Neural cell (in vitro differentiated cells): ENCODE measurements around the gene BIRC2. TPM values are rescaled to one million over a fixed set of nuclear protein-coding genes. Genes with fewer than 3 reads are reported as not detected.

Experiments
- H2AFZ ChIP-seq: fragments of 200-600, 300-800 bp; sonication (generic), shearing (Covaris generic); 2 replicates; pipeline ENCODE4 v1.6.0; 2014; ENCODE audit warnings: low read depth, mild to moderate bottlenecking, antibody characterized with exemption, low read length, moderate library complexity
- H3F3A ChIP-seq: fragments of 200-600 bp; shearing (Covaris generic); 2 replicates; pipeline ENCODE4 v1.6.1; 2016; ENCODE audit warnings: mild to moderate bottlenecking, moderate library complexity, mixed read lengths, antibody characterized with exemption, low read length; ENCODE audit not compliant: insufficient read depth, poor library complexity, severe bottlenecking
- H3K27ac ChIP-seq: fragments of 200-600, 300-800 bp; sonication (generic), shearing (Covaris generic); 2 replicates; pipeline ENCODE4 v1.5.1; 2014; ENCODE audit warnings: mild to moderate bottlenecking, low read length, moderate library complexity
- H3K27me3 ChIP-seq: fragments of 300-800, 200-600 bp; sonication (generic), shearing (Covaris generic); 2 replicates; pipeline ENCODE4 v1.6.0; 2014; ENCODE audit warnings: mild to moderate bottlenecking, low read depth, low read length, moderate library complexity; ENCODE audit not compliant: insufficient read depth
- H3K36me3 ChIP-seq: fragments of 300-800, 200-600 bp; sonication (generic), shearing (Covaris generic); 2 replicates; pipeline ENCODE4 v1.5.1; 2014; ENCODE audit warnings: mild to moderate bottlenecking, antibody characterized with exemption, low read length, moderate library complexity; ENCODE audit not compliant: insufficient read depth
- H3K4me2 ChIP-seq: fragments of 300-800, 200-600 bp; sonication (generic), shearing (Covaris generic); 2 replicates; pipeline ENCODE4 v1.6.0; 2014; ENCODE audit warnings: mild to moderate bottlenecking, low read length
- H3K4me3 ChIP-seq: fragments of 300-800, 200-600 bp; sonication (generic), shearing (Covaris generic); 2 replicates; pipeline ENCODE4 v1.5.1; 2014; ENCODE audit warnings: mild to moderate bottlenecking, low read length, moderate library complexity
- H3K79me2 ChIP-seq: fragments of 200-600 bp; shearing (Covaris generic); replicated peaks from 2 replicates; pipeline ENCODE4 v1.6.0; 2014; ENCODE audit warnings: mild to moderate bottlenecking, low read length, moderate library complexity; ENCODE audit not compliant: insufficient read depth
- H3K9ac ChIP-seq: fragments of 300-800, 200-600 bp; sonication (generic), shearing (Covaris generic); 2 replicates; pipeline ENCODE4 v1.6.1; 2016; ENCODE audit warnings: mild to moderate bottlenecking, low read length, mixed read lengths
- H3K9me2 ChIP-seq: fragments of 200-600 bp; shearing (Covaris generic); 2 replicates; pipeline ENCODE4 v1.6.1; 2016; ENCODE audit warnings: mild to moderate bottlenecking, low read length, mixed read lengths; ENCODE audit not compliant: insufficient read depth
- H3K9me3 ChIP-seq: fragments of 200-600, 300-800 bp; sonication (generic), shearing (Covaris generic); 2 replicates; pipeline ENCODE4 v1.6.1; 2016; ENCODE audit warnings: mild to moderate bottlenecking, mixed run types, low read length, moderate library complexity, mixed read lengths
- H4K20me1 ChIP-seq: fragments of 200-600 bp; shearing (Covaris generic); 2 replicates; pipeline ENCODE4 v1.6.1; 2016; ENCODE audit warnings: mild to moderate bottlenecking, mixed run types; ENCODE audit not compliant: insufficient read depth
- CTCF ChIP-seq: fragments of 450-650 bp; IDR thresholded peaks from 2 replicates; pipeline ENCODE4 v1.5.1; 2014; ENCODE audit warnings: antibody characterized with exemption, mild to moderate bottlenecking, moderate library complexity; ENCODE audit not compliant: poor library complexity, severe bottlenecking
- EP300 ChIP-seq: fragments of 450-650 bp; conservative IDR thresholded peaks from 2 replicates; pipeline ENCODE4 v1.6.1; 2014; ENCODE audit warnings: antibody characterized with exemption, mild to moderate bottlenecking, moderate library complexity; ENCODE audit not compliant: poor library complexity, severe bottlenecking
- EZH2 ChIP-seq: fragments of 200-600, 300-800 bp; shearing (Covaris generic), sonication (generic); IDR thresholded peaks from 2 replicates; pipeline ENCODE4 v1.6.1; 2014; ENCODE audit warnings: antibody characterized with exemption, low read length, borderline replicate concordance, mild to moderate bottlenecking; ENCODE audit not compliant: insufficient read depth, poor library complexity, severe bottlenecking
- MXI1 ChIP-seq: fragments of 450-650 bp; conservative IDR thresholded peaks from 2 replicates; pipeline ENCODE4 v1.6.1; 2014; ENCODE audit warnings: antibody characterized with exemption, mild to moderate bottlenecking; ENCODE audit not compliant: poor library complexity, severe bottlenecking
- POLR2AphosphoS5 ChIP-seq: IDR thresholded peaks from 2 replicates; pipeline ENCODE4 v1.6.1; 2012
- RAD21 ChIP-seq: fragments of 450-650 bp; conservative IDR thresholded peaks from 2 replicates; pipeline ENCODE4 v1.6.1; 2014; ENCODE audit warnings: antibody characterized with exemption, mild to moderate bottlenecking, moderate library complexity
- REST ChIP-seq: IDR thresholded peaks from 2 replicates; pipeline ENCODE4 v1.6.1; 2012; ENCODE audit warnings: borderline replicate concordance
- SMC3 ChIP-seq: fragments of 450-650 bp; conservative IDR thresholded peaks from 2 replicates; pipeline ENCODE4 v1.6.1; 2014; ENCODE audit warnings: antibody characterized with exemption, mild to moderate bottlenecking, moderate library complexity; ENCODE audit not compliant: poor library complexity
- TAF1 ChIP-seq: IDR thresholded peaks from 2 replicates; pipeline ENCODE4 v1.6.1; 2012; ENCODE audit warnings: low read depth
- polyA plus RNA-seq: library from polyadenylated mRNA; depleted of rRNA; stranded (reverse); fragments of >200 nt; gene quantifications from 2 replicates; pipeline ENCODE4 v1.2.3, GENCODE V29; 2014

Gene BIRC2
- polyA plus RNA-seq, 1 donor from 2014 or later, result 68.7 TPM

GRCh38 chr11:102393272-102393730 lies 46.3 kb downstream of the BIRC2 start:
- Histone ChIP-seq H3K27ac (no peak overlapping the region), H3F3A (no peaks in the 10 kb centered on the region), H3K4me3 (no peak overlapping the region), H3K4me2 (no peak overlapping the region), H3K9me3 (no peaks in the 10 kb centered on the region), H3K36me3 (peaks cover 13% of the 10 kb centered on the region), H3K79me2 (no peaks in the 10 kb centered on the region), H3K9me2 (no peaks in the 10 kb centered on the region), H3K27me3 (no peaks in the 10 kb centered on the region), H2AFZ (no peak overlapping the region), H3K9ac (no peak overlapping the region), H4K20me1 (no peaks in the 10 kb centered on the region)
- TF ChIP-seq MXI1, result no peak

- no peaks in the 10 kb centered on the region for H3K9me2 ChIP-seq
- H3F3A ChIP-seq, result no peaks in the 10 kb centered on the region
- no peak overlapping the region for H3K4me3 ChIP-seq
- H3K27me3 ChIP-seq, result no peaks in the 10 kb centered on the region
- H3K9me3 ChIP-seq, result no peaks in the 10 kb centered on the region
- TF ChIP-seq SMC3 (no peak), MXI1 (no peak), RAD21 (no peak), CTCF (no peak), EZH2 (no peak), EP300 (no peak)
- H4K20me1 ChIP-seq, result no peaks in the 10 kb centered on the region
- no peak overlapping the region for H2AFZ ChIP-seq
- no peak overlapping the region for H3K4me2 ChIP-seq
- no peak overlapping the region for H3K9ac ChIP-seq
- H3K36me3 ChIP-seq, result peaks cover 3% of the 10 kb centered on the region
- H3K79me2 ChIP-seq, result no peaks in the 10 kb centered on the region
- H3K27ac ChIP-seq, result no peak overlapping the region
Measured at GRCh38 chr11:102395720-102396393, 48.8 kb downstream of the BIRC2 start.

GRCh38 chr11:102396708-102397563 lies 49.9 kb downstream of the BIRC2 start:
- TF ChIP-seq POLR2AphosphoS5 (no peak), REST (no peak), TAF1 (no peak), MXI1 (no peak), EP300 (no peak), SMC3 (no peak), RAD21 (no peak)
- Histone ChIP-seq H3K9me3 (no peaks in the 10 kb centered on the region), H3K79me2 (no peaks in the 10 kb centered on the region), H3K27ac (no peak overlapping the region), H3K9me2 (no peaks in the 10 kb centered on the region), H3K4me3 (no peak overlapping the region), H3K36me3 (peaks cover 3% of the 10 kb centered on the region), H3F3A (no peaks in the 10 kb centered on the region), H2AFZ (no peak overlapping the region), H3K27me3 (no peaks in the 10 kb centered on the region), H3K4me2 (no peak overlapping the region), H4K20me1 (no peaks in the 10 kb centered on the region), H3K9ac (no peak overlapping the region)
